SJCRH30 (cell line): ENCODE results near the gene BAMBI. TPM values are rescaled to one million over a fixed set of nuclear protein-coding genes. Genes with fewer than 3 reads are reported as not detected.
A peak's percentile ranks its signal among the peaks of the same experiment; 100 is the strongest.

Experiments
- DNase-seq, 2 experiments: peaks; one replicate each; pipeline ENCODE4 v3.0.0-alpha.2; 2015 to 2020
- H3K27ac ChIP-seq: fragments of 250-450 bp; sonication (Bioruptor Pico); 2 replicates; pipeline ENCODE4 v1.5.1; 2020; ENCODE audit warnings: mild to moderate bottlenecking, moderate library complexity
- H3K27me3 ChIP-seq: fragments of 250-450 bp; sonication (Bioruptor Pico); 2 replicates; pipeline ENCODE4 v1.5.1; 2020; ENCODE audit warnings: mild to moderate bottlenecking, moderate library complexity
- H3K36me3 ChIP-seq: fragments of 250-450 bp; sonication (Bioruptor Pico); 2 replicates; pipeline ENCODE4 v1.5.1; 2020; ENCODE audit warnings: mild to moderate bottlenecking, moderate library complexity
- H3K4me1 ChIP-seq: fragments of 250-450 bp; sonication (Bioruptor Pico); 2 replicates; pipeline ENCODE4 v1.5.1; 2020; ENCODE audit warnings: mild to moderate bottlenecking, moderate library complexity
- H3K4me3 ChIP-seq: fragments of 250-450 bp; sonication (Bioruptor Pico); 2 replicates; pipeline ENCODE4 v1.5.1; 2020; ENCODE audit warnings: mild to moderate bottlenecking, moderate library complexity
- H3K9me3 ChIP-seq: fragments of 250-450 bp; sonication (Bioruptor Pico); replicated peaks from 2 replicates; pipeline ENCODE4 v1.5.1; 2020; ENCODE audit warnings: mild to moderate bottlenecking, moderate library complexity
- total RNA-seq: library from RNA; depleted of rRNA; stranded (reverse); fragments of >200 nt; shearing (Covaris generic); gene quantifications from 2 replicates; pipeline ENCODE4 v1.2.3, GENCODE V29; 2014

BAMBI gene
- total RNA-seq, 1 experiment from 2014 or later: 3.8 TPM

GRCh38 chr10:28664369-28664740, 13.0 kb upstream of the BAMBI start:
- DNase-seq: no peak
- no peak overlapping the region for H3K4me3 ChIP-seq
- no peaks in the 10 kb centered on the region; the same call in none of the 2 replicates for H3K27me3 ChIP-seq
- H3K4me1 ChIP-seq: 0 out of 2 replicates have a peak, but pooled peaks cover 3% of the 10 kb centered on the region
- no peaks in the 10 kb centered on the region for H3K36me3 ChIP-seq
- H3K27ac ChIP-seq: no peak overlapping the region
- H3K9me3 ChIP-seq: no peaks in the 10 kb centered on the region

DNA sequence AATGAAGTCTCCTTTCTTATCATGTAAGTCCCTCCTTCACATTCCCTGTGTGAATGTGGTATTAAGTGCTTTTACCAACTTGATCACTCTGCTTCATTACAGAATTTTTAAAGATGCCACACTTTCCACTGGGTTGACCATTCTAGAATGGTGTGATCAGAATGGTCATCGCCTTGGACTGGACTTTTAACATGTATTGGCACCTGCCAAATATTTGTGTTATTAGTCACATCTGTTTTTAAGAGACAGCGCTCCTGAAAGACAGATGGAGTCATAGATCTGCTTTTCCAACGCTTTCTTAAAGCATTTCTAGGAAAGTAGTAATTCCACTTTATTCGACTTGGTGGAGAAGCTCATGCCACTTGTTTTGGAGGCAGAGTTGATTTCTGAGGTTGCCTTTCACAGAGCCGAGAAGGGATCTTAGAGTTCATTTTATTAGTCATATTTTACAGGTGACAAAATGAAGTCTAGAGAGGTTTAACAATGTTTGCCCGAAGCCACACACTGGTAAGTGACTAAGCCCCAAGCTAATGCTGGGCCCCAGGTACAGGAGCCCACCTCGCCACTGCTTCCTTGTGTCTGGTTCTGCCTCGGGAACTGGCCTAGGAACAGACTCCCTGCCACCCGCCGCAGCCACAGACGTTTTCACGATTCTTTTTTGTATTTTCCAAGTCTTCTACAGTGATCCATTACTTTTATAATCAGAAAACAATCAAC, 10.4 kb upstream of the BAMBI start:
- no peak for DNase-seq
- H3K4me3 ChIP-seq: no peak overlapping the region
- no peaks in the 10 kb centered on the region for H3K9me3 ChIP-seq
- H3K27me3 ChIP-seq: no peaks in the 10 kb centered on the region; the same call in none of the 2 replicates
- H3K27ac ChIP-seq: no peak overlapping the region
- 0 out of 2 replicates have a peak, but pooled peaks cover 3% of the 10 kb centered on the region for H3K4me1 ChIP-seq
- no peaks in the 10 kb centered on the region for H3K36me3 ChIP-seq

- H3K9me3 ChIP-seq: no peaks in the 10 kb centered on the region
- peak overlapping the region; percentile 52 for H3K4me3 ChIP-seq
- peak; percentile 62 for DNase-seq
- H3K27ac ChIP-seq: no peak overlapping the region
- 0 out of 2 replicates have a peak, but pooled peaks cover 3% of the 10 kb centered on the region for H3K4me1 ChIP-seq
- no peaks in the 10 kb centered on the region; the same call in none of the 2 replicates for H3K27me3 ChIP-seq
- H3K36me3 ChIP-seq: no peaks in the 10 kb centered on the region
These were observed 8.7 kb upstream of the BAMBI start for GRCh38 chr10:28668363-28669226.

DNA sequence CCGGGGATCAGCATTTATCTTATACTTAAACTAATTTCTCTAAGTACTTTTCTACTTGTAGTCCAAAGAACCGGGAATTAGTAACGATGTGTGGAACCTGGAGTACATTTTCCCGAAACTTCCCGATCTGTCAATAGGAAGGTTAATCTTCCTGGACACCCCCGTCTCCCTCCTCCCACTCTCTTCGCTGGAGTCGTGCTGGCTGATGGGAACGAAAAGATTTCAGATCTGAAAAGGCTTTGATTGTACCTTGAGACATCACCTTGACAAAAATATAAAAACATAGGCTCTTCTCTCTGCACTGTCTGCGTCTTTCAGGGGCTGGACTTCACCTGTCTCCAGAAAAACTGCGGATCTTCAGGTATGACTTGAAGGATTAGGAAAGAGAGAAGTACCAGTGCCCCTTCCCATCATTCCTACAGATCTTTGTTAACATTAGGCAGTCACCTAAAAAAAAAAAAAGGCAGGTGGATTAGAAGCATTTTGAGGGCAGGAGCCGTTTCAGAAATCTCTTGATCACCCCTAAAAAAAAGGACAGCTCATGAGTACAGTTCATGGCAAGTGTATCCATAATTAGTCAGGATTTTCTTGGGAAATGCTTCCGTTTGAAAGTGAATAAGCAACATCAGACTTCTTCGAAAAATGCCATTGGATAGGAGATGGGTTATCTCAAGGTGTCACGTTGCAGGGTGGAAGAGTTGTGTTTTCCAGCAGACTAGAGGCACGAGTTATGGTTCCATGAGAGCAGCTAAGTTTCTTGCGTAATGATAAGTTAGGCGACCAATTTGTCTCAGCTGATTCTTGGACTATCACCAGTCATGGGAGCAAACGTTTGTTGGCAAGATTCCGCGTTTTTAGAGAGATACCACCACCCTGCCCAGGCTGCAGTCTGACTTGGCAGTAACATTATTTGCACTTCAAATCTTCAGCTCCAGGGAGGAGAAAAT, 7.8 kb upstream of the BAMBI start:
- H3K9me3 ChIP-seq: no peaks in the 10 kb centered on the region
- peak overlapping the region; percentile 52 for H3K4me3 ChIP-seq
- DNase-seq: no peak
- H3K27ac ChIP-seq: no peak overlapping the region
- no peaks in the 10 kb centered on the region; the same call in none of the 2 replicates for H3K27me3 ChIP-seq
- no peaks in the 10 kb centered on the region for H3K36me3 ChIP-seq
- H3K4me1 ChIP-seq: 0 out of 2 replicates have a peak, but pooled peaks cover 3% of the 10 kb centered on the region

GRCh38 chr10:28674782-28675181, 2.5 kb upstream of the BAMBI start:
- Histone ChIP-seq H3K4me3 (no peak overlapping the region), H3K27me3 (peaks cover 9% of the 10 kb centered on the region), H3K9me3 (no peaks in the 10 kb centered on the region), H3K4me1 (no peaks in the 10 kb centered on the region), H3K27ac (no peak overlapping the region), H3K36me3 (no peaks in the 10 kb centered on the region)
- no peak for DNase-seq

DNA sequence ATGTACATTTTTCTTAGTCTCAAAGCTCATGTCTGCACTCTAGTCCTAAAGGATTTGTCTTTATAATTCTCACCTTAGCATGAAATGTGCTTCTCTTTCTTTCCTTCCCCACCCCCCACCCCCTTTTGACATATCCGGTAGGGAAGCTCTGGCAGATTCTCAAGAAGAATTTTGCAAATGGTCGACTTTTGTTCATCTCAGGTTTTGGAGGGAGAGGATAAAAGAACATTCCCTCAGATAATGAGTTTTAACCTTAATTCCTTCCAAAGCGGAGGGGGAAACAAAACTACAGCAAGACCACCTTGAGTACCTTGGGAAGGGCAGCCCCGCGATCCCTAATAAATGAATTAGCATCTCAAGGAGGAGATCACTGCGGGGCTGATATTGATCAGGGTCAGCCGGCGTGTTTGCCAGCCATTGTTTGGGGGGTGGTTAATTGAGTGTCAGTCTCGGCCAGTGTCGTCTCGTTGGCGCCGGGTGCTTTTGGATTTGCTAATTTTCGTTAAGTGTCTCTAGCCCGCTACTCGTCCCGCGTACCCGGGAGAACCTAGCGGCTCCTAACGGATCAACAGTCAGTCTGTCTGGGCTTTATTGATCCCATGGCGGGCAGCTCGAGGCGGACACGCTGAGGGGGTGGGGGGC, 874 bp upstream of the BAMBI start:
- H3K4me3 ChIP-seq: peak overlapping the region; percentile 70
- peaks cover 9% of the 10 kb centered on the region for H3K27me3 ChIP-seq
- no peaks in the 10 kb centered on the region for H3K9me3 ChIP-seq
- no peak overlapping the region for H3K27ac ChIP-seq
- H3K36me3 ChIP-seq: no peaks in the 10 kb centered on the region
- no peaks in the 10 kb centered on the region for H3K4me1 ChIP-seq
- peak in 1 of 2 experiments; percentile 25 for DNase-seq

- H3K4me1 ChIP-seq: no peaks in the 10 kb centered on the region
- no peak overlapping the region for H3K27ac ChIP-seq
- H3K27me3 ChIP-seq: peaks cover 9% of the 10 kb centered on the region
- peak overlapping the region; percentile 70 for H3K4me3 ChIP-seq
- no peaks in the 10 kb centered on the region for H3K9me3 ChIP-seq
- peak; percentile 24 to 52 for DNase-seq
- no peaks in the 10 kb centered on the region for H3K36me3 ChIP-seq
These were observed 766 bp downstream of the BAMBI start for GRCh38 chr10:28677888-28678686.

DNA sequence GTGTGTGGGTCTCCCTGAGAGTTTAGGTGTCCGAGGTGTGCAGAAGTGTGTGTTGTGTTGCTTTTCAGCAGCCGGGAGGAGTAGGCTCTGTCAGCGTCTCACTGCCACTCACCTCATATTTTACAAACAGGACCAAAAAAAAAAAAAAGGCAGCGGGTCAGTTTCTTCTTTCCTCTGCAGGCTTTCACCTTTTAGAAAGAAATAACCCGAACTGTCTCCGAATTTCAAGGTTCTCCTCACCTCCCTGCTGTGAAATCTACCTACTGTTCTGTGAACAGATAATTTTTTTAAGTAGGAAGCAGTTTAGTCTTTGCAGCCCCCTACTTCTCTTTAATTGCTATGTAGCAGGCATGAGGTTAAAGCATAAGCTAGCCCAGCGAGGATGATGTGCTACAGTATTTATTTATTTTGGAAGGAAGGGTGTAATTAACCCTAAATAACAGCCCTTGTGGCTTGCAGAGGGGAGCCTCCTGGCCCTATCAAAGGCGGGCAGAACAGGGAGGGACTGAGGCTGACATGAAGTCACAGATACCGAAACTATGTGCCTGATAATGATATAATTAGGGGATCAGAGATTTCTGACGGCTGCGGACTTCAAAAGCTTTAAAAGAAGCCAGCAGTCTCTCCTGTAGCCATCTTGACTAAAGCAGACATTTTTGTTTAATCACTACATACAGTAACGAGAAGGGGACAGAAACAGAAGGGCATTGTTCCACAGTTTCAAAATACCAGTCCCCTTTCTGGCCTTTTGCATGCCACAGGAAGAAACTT, 1.6 kb downstream of the BAMBI start:
- H3K36me3 ChIP-seq: no peaks in the 10 kb centered on the region
- DNase-seq: peak; percentile 28 to 53
- H3K27ac ChIP-seq: no peak overlapping the region
- no peaks in the 10 kb centered on the region for H3K4me1 ChIP-seq
- no peaks in the 10 kb centered on the region for H3K9me3 ChIP-seq
- H3K27me3 ChIP-seq: peaks cover 9% of the 10 kb centered on the region
- peak overlapping the region; percentile 70 for H3K4me3 ChIP-seq

DNA sequence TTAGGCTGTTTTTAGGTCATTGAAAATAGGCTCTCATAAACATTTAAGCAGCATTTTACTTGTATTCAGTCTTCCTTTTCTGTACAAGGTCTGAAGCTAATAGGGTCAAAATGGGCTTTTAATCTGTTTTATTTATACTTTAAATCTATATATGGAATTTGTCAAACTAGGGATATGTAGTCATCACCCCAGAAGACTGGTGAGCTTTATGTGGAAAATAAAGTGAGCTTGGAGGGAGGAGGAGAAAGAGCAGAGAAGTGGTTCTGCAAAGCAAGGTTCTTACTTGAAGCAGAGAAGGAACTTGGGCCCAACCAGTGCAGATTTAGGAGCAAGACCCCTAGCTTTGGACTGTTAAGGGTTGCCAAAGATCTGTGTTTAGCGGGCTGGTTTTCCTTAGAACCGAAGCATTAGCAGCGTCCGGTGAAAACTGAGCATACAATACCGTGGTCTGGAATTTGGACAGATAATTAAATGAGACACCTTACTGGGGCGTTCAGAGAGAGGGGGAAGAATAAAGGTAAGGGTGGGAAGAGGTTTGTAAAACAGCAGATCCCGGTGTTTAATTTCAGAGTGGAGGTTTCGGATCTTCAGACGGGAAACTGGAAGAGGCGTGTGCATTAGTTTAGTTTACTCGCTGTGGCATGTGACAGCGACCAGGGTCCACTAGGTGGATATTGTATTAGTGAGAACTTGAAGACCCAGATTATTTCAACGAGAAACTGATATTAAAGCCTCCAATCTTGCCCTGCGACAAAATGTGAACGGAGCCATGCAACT, 2.4 kb downstream of the BAMBI start:
- no peaks in the 10 kb centered on the region for H3K4me1 ChIP-seq
- H3K4me3 ChIP-seq: peak overlapping the region; percentile 70
- no peak overlapping the region for H3K27ac ChIP-seq
- no peaks in the 10 kb centered on the region for H3K36me3 ChIP-seq
- no peaks in the 10 kb centered on the region for H3K9me3 ChIP-seq
- peak; percentile 27 to 47 for DNase-seq
- H3K27me3 ChIP-seq: peaks cover 9% of the 10 kb centered on the region

DNA sequence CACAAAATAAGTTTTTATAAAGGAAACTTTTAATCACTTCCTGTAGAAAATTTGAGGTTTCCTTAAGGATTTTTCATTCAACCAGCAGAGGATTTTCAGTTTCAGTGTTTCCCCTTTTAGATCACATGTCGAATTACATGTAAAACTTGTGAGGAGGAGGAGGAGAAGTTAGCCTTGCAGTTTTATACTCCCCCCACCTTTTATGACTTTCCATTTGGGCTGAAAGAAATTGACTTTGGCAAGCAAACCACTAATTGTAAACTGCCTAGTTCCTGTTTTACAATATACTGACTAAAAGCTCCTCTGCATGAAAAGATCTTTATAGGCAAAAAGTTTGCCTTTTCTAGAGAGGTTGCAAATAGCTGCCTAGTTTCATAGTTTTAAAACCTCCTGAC, 3.0 kb downstream of the BAMBI start:
- H3K36me3 ChIP-seq: no peaks in the 10 kb centered on the region
- H3K27me3 ChIP-seq: peaks cover 9% of the 10 kb centered on the region
- H3K4me1 ChIP-seq: no peaks in the 10 kb centered on the region
- no peaks in the 10 kb centered on the region for H3K9me3 ChIP-seq
- no peak overlapping the region for H3K27ac ChIP-seq
- no peak for DNase-seq
- peak overlapping the region; percentile 70 for H3K4me3 ChIP-seq

DNA sequence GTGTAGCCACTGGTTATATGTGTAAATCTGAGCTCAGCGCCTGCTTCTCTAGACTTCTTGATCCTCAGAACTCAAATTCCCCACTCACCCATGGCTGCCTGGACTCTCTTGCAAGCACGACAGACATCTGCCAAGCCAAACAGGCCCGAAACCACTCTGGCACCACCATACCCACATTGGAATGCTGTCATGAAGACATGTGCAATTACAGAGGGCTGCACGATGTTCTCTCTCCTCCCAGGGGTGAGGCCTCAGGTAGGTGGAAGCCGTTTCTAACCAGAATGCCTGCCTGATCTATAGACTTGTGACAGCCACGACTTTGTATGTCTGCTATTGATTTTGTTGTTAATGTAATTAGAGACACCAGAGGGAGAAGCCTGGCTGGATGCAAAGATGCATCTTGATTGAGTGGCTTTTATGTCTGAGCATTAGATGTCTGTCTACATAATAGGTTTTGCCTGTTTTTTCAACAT, 4.0 kb downstream of the BAMBI start:
- Histone ChIP-seq H3K27me3 (peaks cover 5% of the 10 kb centered on the region), H3K9me3 (no peaks in the 10 kb centered on the region), H3K4me3 (no peak overlapping the region), H3K27ac (no peak overlapping the region), H3K4me1 (no peaks in the 10 kb centered on the region), H3K36me3 (no peaks in the 10 kb centered on the region)
- DNase-seq: no peak
